D721Med (cell line): Measurements from ENCODE around the gene ACOD1.

Source experiments
- DNase-seq: peaks from one replicate; pipeline ENCODE4 v3.0.0; 2011; ENCODE audit warnings: low spot score; ENCODE audit not compliant: insufficient read length
- FAIRE-seq: peaks from 2 replicates; lab custom pipeline; 2011; peaks lifted over from hg19 to GRCh38; lab: Jason Lieb, UNC
- TF ChIP-seq, protein P1 (sequence below): IDR thresholded peaks from 2 replicates; pipeline ENCODE4 v1.5.1; 2012; ENCODE audit warnings: mild to moderate bottlenecking, control low read depth; ENCODE audit not compliant: insufficient read depth; ENCODE audit errors: missing control alignments

ACOD1 gene

DNA sequence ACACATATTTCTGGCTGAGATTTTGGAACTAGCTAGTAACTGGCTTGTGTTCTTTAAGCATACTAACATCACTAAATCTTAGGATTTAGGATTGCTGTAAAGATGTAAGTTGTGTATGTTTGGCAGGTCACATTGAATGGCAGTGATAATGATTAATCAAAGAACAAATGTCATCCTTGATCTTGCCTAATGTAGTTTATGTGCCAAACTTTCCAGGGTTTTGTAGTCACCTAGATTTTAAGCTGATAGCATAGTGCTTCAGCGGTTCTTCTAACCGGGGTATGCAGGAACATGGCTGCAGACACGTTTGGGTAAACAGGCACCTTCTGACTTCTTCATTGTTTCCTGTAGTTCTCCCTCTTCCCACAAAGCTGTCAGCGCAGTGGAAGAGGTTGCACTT is 53.2 kb downstream of the ACOD1 start:
- no peak for FAIRE-seq
- TF ChIP-seq, protein P1, sequence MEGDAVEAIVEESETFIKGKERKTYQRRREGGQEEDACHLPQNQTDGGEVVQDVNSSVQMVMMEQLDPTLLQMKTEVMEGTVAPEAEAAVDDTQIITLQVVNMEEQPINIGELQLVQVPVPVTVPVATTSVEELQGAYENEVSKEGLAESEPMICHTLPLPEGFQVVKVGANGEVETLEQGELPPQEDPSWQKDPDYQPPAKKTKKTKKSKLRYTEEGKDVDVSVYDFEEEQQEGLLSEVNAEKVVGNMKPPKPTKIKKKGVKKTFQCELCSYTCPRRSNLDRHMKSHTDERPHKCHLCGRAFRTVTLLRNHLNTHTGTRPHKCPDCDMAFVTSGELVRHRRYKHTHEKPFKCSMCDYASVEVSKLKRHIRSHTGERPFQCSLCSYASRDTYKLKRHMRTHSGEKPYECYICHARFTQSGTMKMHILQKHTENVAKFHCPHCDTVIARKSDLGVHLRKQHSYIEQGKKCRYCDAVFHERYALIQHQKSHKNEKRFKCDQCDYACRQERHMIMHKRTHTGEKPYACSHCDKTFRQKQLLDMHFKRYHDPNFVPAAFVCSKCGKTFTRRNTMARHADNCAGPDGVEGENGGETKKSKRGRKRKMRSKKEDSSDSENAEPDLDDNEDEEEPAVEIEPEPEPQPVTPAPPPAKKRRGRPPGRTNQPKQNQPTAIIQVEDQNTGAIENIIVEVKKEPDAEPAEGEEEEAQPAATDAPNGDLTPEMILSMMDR, result no peak
- no peak for DNase-seq

DNA sequence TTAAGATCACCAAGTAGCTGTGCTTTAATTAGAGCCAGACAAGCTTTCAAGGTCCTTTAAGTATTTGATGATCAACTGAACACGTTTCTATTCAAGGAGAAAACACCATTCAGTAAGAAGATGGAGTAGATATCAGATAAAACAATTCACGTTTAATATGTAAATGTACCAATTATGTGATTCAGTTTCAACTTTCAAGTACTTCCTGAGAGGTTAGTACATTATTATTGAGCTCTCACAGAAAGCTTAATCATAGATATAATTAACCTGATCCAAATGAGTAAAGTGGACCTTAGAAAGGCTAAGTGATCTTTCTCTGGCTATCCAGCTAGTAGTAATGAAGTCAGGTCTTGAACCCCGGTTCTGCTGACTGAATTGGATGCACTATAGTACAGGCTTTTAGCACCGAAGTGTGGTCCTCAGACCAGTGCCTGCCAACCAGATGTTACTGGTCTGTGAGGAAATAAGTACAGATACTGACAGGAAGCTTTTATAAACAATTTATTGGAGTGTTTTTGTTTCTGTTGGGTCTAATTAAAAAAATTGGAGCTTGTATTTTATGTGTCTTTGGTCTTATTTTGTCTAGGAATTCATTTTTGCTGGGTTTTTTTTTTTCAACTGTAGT is 53.8 kb downstream of the ACOD1 start:
- DNase-seq, result no peak
- TF ChIP-seq, protein P1, result no peak
- FAIRE-seq, result peak; percentile 80

DNA sequence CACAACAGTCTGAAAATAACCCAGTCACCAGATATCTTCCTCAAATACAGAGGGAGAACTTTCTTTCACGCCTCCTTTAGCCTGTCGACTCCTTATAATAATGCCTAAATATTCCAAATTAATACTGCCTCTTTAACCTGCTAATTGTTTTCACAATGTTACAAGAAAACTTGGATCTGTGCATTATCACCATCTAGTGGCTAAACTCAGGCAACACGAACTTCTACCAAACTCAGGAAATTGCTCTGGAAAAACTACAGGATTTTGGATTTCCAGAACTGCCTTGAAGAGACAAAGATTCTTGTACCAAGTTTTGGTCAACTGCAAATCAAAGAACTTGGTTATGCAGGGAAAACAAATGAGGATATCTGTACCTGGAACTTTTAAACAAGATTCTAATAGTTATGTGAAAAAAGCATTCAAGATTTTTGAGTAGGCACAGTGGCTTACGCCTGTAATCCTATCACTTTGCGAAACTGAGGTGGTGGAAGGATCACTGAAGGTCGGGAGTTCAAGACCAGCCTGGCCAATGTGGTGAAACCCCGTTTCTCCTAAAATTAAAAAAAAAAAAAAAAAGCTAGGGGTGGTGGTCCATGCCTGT is 54.4 kb downstream of the ACOD1 start:
- FAIRE-seq, result no peak
- DNase-seq, result no peak
- TF ChIP-seq, protein P1, result peak; percentile 66
